Stomach smooth muscle (tissue), 2 donors: ENCODE measurements around the gene ITGB2.

Source experiments
- H3K27ac ChIP-seq: one replicate; pipeline ENCODE4 v1.7.0; 2013; ENCODE audit warnings: mild to moderate bottlenecking, low read length, inconsistent platforms
- H3K27me3 ChIP-seq, 2 donors: one replicate each; pipeline ENCODE4 v1.7.0; 2013; ENCODE audit warnings: low read length in 2 of 2; ENCODE audit not compliant: insufficient read depth in 2 of 2, control insufficient read depth in 1 of 2
- H3K36me3 ChIP-seq, 2 donors: one replicate each; pipeline ENCODE4 v1.7.0; 2013; ENCODE audit warnings: low read length in 2 of 2; ENCODE audit not compliant: control insufficient read depth in 2 of 2, insufficient read depth in 2 of 2
- H3K4me1 ChIP-seq: one replicate; pipeline ENCODE4 v1.7.0; 2013; ENCODE audit warnings: low read length; ENCODE audit not compliant: control insufficient read depth, insufficient read depth
- H3K4me3 ChIP-seq, 2 donors: one replicate each; pipeline ENCODE4 v1.7.0; 2013; ENCODE audit warnings: low read length in 2 of 2
- H3K9ac ChIP-seq, 2 donors: one replicate each; pipeline ENCODE4 v1.7.0; 2013; ENCODE audit warnings: low read length in 2 of 2, mild to moderate bottlenecking in 1 of 2
- H3K9me3 ChIP-seq, 2 donors: one replicate each; pipeline ENCODE4 v1.7.0; 2013; ENCODE audit warnings: low read length in 2 of 2; ENCODE audit not compliant: control insufficient read depth in 2 of 2
- donor health status: healthy.
- donor health status: Pancreatic carcinoma.

ITGB2 gene

DNA sequence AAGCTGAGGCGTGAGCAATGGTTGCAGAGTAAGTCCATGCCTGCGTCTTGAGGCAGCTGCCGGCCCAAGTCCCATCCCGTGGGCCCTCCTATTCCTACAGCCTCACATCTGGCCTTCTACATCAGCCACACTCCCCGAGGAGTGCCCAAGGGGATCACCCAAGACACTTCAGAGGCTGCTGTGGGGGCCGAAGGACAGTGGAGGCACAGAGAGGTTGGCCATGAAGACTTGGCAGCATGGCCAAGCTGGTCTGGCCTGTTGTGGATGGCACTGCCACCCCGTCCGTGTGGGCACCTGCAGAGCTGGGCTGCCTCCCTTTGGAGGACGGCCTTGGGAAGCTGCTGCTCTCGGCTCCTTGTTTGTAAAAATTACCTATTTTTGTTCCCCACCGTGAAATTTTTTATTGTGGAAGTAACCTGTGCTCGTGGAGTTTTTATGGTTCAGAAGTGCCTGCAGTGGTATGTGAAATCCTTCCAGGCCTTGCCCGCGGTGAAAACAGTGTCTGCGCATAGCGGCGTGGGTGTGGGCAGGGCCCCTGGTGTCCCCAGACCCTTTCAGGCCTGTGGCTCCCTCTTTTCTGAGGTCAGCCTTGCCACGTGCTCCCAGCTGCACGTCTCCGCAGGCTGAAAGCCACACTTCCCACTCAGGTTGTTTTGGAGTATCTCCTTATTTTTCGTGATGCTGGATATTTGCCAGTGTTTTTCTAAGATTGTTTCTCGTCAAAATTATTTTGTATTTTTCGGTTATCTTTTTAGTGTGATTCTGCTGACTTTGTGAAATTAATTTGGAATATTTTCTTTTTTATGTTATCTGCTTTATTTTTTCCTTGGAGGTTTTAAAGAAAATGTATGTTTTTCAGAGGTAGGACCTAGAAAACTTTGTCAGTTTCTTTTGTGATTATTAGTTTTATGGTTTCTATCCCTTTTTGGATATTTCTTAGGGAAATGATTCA is 39.7 kb upstream of the ITGB2 start:
- Histone ChIP-seq H3K4me1 (peaks cover 55% of the 10 kb centered on the region), H3K36me3 (peaks cover 0 to under 1% of the 10 kb centered on the region in 2 donors), H3K4me3 (no peak overlapping the region), H3K27me3 (no peaks in the 10 kb centered on the region), H3K9ac (no peak overlapping the region), H3K9me3 (no peaks in the 10 kb centered on the region), H3K27ac (peak overlapping the region; percentile 85)

DNA sequence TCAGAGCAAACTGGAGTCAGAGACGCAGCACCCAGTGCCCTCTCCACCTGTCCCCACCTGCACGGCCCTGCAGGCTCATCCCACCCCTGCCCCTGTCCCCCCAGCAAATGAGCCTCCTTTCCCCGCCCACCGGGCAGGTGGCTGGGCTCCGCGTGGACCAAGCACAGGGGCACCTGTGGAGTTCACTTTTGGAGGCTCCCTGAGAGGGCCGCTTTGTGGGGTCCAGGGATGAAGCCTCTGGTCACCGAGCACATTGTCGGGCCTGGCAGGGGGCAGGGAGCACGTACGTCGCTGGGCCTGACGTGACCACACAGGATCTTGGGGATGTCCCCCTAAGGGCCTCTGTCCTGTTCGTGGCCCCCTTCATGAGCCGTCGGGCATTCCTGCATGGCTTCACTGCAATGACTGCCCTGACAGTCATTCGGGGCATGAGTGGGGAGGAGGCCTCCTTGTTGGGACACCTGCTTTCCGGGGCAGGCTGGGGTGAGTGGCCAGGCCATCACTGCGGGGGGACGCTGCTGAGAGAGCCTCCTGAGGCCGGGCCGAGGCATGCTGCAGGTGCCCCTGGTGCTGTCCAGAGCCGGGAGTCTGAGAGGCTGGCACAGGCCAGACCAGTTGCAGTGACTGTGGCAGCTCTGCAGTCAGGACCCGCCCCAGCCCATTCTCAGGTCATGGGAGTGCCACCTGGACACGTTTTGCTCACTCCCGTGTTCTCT is 38.8 kb upstream of the ITGB2 start:
- Histone ChIP-seq H3K4me1 (peaks cover 56% of the 10 kb centered on the region), H3K9ac (peak overlapping the region; percentile 9 to 21), H3K27ac (peak overlapping the region; percentile 85), H3K36me3 (peaks cover 0 to 2% of the 10 kb centered on the region in 2 donors), H3K4me3 (peak overlapping the region; percentile 36 to 60), H3K27me3 (no peaks in the 10 kb centered on the region), H3K9me3 (no peaks in the 10 kb centered on the region)

DNA sequence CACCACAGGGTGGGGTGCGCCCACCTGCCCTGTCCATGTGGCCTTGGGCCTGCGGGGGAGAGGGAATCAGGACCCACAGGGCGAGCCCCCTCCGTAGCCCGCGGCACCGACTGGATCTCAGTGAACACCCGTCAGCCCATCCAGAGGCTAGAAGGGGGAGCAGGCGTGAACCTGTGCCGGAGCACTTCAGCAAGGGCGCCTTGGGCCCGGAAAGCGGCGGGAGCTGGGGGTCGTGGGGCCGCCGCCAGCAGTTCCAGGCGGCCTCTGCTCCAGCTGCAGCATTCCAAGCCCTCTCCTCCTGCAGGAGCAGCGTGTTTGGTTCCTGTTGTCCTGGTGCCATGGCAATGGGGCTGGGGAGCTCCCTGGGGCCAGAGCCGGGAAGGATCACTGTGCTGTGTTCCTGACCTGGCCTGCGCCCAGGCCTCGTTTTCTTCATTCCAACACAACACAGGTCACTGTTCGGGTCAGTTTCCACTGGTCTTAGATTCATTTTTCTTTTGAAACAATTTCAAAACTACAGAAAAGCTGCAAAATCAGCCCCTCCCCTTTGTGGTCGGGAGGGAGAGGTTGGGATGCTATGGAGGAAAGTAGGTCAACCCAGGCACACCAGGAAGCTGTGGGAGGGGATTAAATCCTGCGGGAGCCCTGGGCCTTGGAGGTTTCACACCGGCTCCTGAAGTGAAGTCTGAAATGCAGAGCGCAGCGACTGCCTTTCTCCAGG is 37.9 kb upstream of the ITGB2 start:
- H3K4me3 ChIP-seq, result peak overlapping the region; percentile 36 to 60
- H3K36me3 ChIP-seq, result peaks cover 0 to 2% of the 10 kb centered on the region in 2 donors
- H3K27ac ChIP-seq, result peak overlapping the region; percentile 85
- peak overlapping the region; percentile 16 to 36 for H3K9ac ChIP-seq
- no peaks in the 10 kb centered on the region for H3K27me3 ChIP-seq
- H3K9me3 ChIP-seq, result no peaks in the 10 kb centered on the region
- H3K4me1 ChIP-seq, result peaks cover 64% of the 10 kb centered on the region

- Histone ChIP-seq H3K9ac (peak overlapping the region; percentile 16 to 36), H3K4me3 (peak overlapping the region in 1 of 2 donors; percentile 60), H3K27ac (peak overlapping the region; percentile 85), H3K4me1 (peaks cover 71% of the 10 kb centered on the region), H3K9me3 (no peaks in the 10 kb centered on the region), H3K27me3 (no peaks in the 10 kb centered on the region), H3K36me3 (peaks cover 0 to 2% of the 10 kb centered on the region in 2 donors)
These were observed 37.3 kb upstream of the ITGB2 start for GRCh38 chr21:44957901-44958451.

- peaks cover 75% of the 10 kb centered on the region for H3K4me1 ChIP-seq
- H3K27ac ChIP-seq, result peak overlapping the region; percentile 85
- no peaks in the 10 kb centered on the region for H3K9me3 ChIP-seq
- H3K9ac ChIP-seq, result no peak overlapping the region
- H3K36me3 ChIP-seq, result peaks cover 0 to 2% of the 10 kb centered on the region in 2 donors
- no peak overlapping the region for H3K4me3 ChIP-seq
- no peaks in the 10 kb centered on the region for H3K27me3 ChIP-seq
These were observed 36.5 kb upstream of the ITGB2 start for GRCh38 chr21:44957047-44957831.

- Histone ChIP-seq H3K36me3 (peaks cover 0 to 2% of the 10 kb centered on the region in 2 donors), H3K4me1 (peaks cover 71% of the 10 kb centered on the region), H3K27me3 (no peaks in the 10 kb centered on the region), H3K27ac (no peak overlapping the region), H3K9ac (no peak overlapping the region), H3K4me3 (no peak overlapping the region), H3K9me3 (no peaks in the 10 kb centered on the region)
These were observed 35.8 kb upstream of the ITGB2 start for GRCh38 chr21:44956356-44957046.

DNA sequence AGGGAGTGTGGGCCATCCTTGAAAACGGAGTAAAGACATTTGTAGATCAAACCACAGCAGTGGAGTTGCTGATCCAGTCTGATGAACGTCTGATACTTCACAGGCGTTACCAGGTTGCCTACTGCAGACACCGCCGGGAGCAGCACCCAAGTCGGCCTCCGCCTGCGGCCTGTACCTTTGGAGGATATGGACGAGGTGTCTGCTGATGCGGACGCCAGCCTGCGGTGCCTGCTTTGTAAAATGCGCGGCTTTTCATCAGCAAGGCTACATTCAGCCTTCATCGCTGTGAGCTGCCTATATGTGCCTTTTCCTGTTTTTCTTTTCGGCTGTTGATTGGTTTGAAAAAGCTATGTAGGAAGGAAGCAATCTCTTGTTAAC is 35.1 kb upstream of the ITGB2 start:
- Histone ChIP-seq H3K36me3 (peaks cover 0 to 2% of the 10 kb centered on the region in 2 donors), H3K9ac (no peak overlapping the region), H3K4me1 (peaks cover 67% of the 10 kb centered on the region), H3K27ac (no peak overlapping the region), H3K27me3 (no peaks in the 10 kb centered on the region), H3K4me3 (no peak overlapping the region), H3K9me3 (no peaks in the 10 kb centered on the region)

DNA sequence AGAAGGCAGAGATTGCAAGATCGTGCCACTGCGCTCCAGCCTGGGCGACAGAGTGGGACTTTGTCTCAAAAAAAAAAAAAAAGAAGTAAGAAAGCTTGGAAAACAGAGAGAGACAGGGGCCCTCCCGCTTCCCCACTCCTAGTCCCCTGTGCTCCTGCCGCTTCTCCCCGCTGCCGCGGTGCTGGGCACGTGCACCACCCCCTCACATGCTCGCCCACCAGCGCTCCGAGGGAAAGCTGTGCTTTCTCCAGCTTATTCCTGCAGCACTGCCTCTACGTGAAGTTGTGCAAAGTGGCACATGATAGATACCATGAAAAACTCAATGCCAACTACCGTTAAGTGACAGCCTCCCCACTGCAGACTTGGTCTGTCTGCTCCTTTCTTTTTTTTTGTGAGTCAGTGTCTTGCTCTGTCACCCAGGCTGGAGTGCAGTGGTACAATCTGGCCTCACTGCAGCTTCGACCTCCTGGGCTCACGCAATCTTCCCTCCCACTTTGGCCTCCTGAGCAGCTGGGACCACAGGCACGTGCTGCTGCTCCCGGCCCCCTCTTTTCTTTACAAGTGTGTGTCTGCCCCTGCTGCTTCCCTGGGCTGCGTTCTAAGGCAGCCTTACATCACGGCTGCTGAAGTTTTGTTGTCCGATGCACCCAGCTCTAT is 34.6 kb upstream of the ITGB2 start:
- Histone ChIP-seq H3K4me3 (no peak overlapping the region), H3K27ac (no peak overlapping the region), H3K36me3 (peaks cover 0 to 2% of the 10 kb centered on the region in 2 donors), H3K9ac (no peak overlapping the region), H3K27me3 (no peaks in the 10 kb centered on the region), H3K4me1 (peaks cover 66% of the 10 kb centered on the region), H3K9me3 (no peaks in the 10 kb centered on the region)

DNA sequence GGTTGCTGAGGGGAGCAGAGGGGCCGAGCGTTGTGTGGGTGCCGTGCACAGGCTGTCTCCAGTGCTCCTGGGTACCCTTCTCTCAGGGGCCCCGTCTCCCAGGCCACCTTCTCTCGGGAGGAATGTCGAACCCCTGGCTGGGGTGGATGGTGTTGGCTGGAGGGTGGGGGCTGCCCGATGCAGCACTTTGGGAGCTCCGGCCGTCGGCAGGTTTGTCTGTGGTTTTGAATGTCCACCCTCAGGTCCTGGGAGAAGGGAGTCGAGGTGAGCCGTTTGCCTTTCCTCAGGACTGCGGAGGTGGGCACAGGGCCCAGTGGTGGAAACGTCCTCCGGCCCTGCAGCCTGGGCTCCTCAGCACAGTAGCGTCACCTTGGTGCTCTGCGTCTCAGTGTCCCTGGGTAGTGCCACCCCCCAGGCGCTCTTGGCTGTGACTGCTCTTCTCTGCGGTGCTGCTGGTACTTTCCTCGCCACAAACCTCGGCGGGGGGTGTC is 33.6 kb upstream of the ITGB2 start:
- H3K36me3 ChIP-seq, result peaks cover 0 to 2% of the 10 kb centered on the region in 2 donors
- no peaks in the 10 kb centered on the region for H3K27me3 ChIP-seq
- H3K4me3 ChIP-seq, result no peak overlapping the region
- H3K27ac ChIP-seq, result peak overlapping the region; percentile 18
- no peaks in the 10 kb centered on the region for H3K9me3 ChIP-seq
- no peak overlapping the region for H3K9ac ChIP-seq
- H3K4me1 ChIP-seq, result peaks cover 66% of the 10 kb centered on the region
